HFFc6 (cell line): Measurements from ENCODE around the gene GARIN5A. TPM values are rescaled to one million over a fixed set of nuclear protein-coding genes. Genes with fewer than 3 reads are reported as not detected.

Experiments
- DNase-seq: peaks from one replicate; pipeline ENCODE4 v3.0.0-alpha.2; 2018
- H3K27ac Mint-ChIP-seq: 2 replicates; pipeline ENCODE4 v1.8.0; 2020; ENCODE audit warnings: mild to moderate bottlenecking, mixed read lengths
- H3K27me3 Mint-ChIP-seq: 2 replicates; pipeline ENCODE4 v1.8.0; 2021; ENCODE audit warnings: mild to moderate bottlenecking, moderate library complexity, mixed read lengths; ENCODE audit not compliant: insufficient read depth
- H3K36me3 Mint-ChIP-seq: 2 replicates; pipeline ENCODE4 v1.8.0; 2021; ENCODE audit warnings: low read depth, mixed read lengths
- H3K4me1 Mint-ChIP-seq: 2 replicates; pipeline ENCODE4 v1.8.0; 2020; ENCODE audit warnings: low read depth, mixed read lengths
- H3K4me3 Mint-ChIP-seq: 2 replicates; pipeline ENCODE4 v1.8.0; 2020; ENCODE audit warnings: mild to moderate bottlenecking, moderate library complexity, mixed read lengths
- H3K9me3 Mint-ChIP-seq: 2 replicates; pipeline ENCODE4 v1.8.0; 2020; ENCODE audit warnings: mild to moderate bottlenecking, mixed read lengths
- CTCF ChIP-seq: fragments of 200-600 bp; sonication (generic); IDR thresholded peaks from 2 replicates; pipeline ENCODE4 v1.5.0; 2021; ENCODE audit warnings: antibody characterized with exemption, mild to moderate bottlenecking
- total RNA-seq, 6 experiments: library from RNA; stranded (reverse); fragmentation: NEBNext Ultra II Directional; extraction: Animal tissue kit (Norgen Biotek cat#: 25700); gene quantifications; 2 replicates in 1 of 6; 3 replicates in 5 of 6; pipeline ENCODE4 v1.2.3, GENCODE V29; 2021

The GARIN5A gene
- total RNA-seq, 6 experiments from 2014 or later: 0.16 to 1.5 (median 0.28) TPM; not detected in 1

GRCh38 chr19:50514346-50515167 lies 37.9 kb upstream of the GARIN5A start:
- no peak for TF ChIP-seq CTCF
- Mint-ChIP-seq H3K27me3 (peaks cover 10% of the 10 kb centered on the region), H3K36me3 (no peaks in the 10 kb centered on the region), H3K9me3 (peaks cover 5% of the 10 kb centered on the region; the same call in 1 of the 2 replicates), H3K27ac (no peak overlapping the region), H3K4me3 (peak overlapping the region; percentile 34; the same call in 1 of the 2 replicates), H3K4me1 (peaks cover 6% of the 10 kb centered on the region)
- no peak for DNase-seq

GRCh38 chr19:50513746-50514345 lies 37.2 kb upstream of the GARIN5A start, which contains the start of gene ASPDH:
ASPDH (minus strand) TSS chr19:50513913; CDS start chr19:50513823, 90 bp downstream.
- no peak for TF ChIP-seq CTCF
- H3K27ac Mint-ChIP-seq: no peak within 1 kb of the TSS
- no peak for DNase-seq
- no peaks in the 10 kb centered on the region for H3K36me3 Mint-ChIP-seq
- peaks cover 7% of the 10 kb centered on the region for H3K4me1 Mint-ChIP-seq
- H3K27me3 Mint-ChIP-seq: peaks cover 10% of the 10 kb centered on the region
- H3K9me3 Mint-ChIP-seq: no peaks in the 10 kb centered on the region
- H3K4me3 Mint-ChIP-seq: peak within 1 kb of the TSS; percentile 34; the same call in 1 of the 2 replicates

- peaks cover 12% of the 10 kb centered on the region for H3K4me1 Mint-ChIP-seq
- TF ChIP-seq CTCF: no peak
- no peak overlapping the region for H3K4me3 Mint-ChIP-seq
- no peak overlapping the region for H3K27ac Mint-ChIP-seq
- no peaks in the 10 kb centered on the region for H3K9me3 Mint-ChIP-seq
- peaks cover 11% of the 10 kb centered on the region for H3K27me3 Mint-ChIP-seq
- H3K36me3 Mint-ChIP-seq: no peaks in the 10 kb centered on the region
- no peak for DNase-seq
Measured at GRCh38 chr19:50512999-50513745, 36.5 kb upstream of the GARIN5A start.

GRCh38 chr19:50512112-50512998 lies 35.7 kb upstream of the GARIN5A start:
- Mint-ChIP-seq H3K4me1 (peaks cover 12% of the 10 kb centered on the region), H3K36me3 (no peaks in the 10 kb centered on the region), H3K27me3 (peaks cover 11% of the 10 kb centered on the region), H3K27ac (peak overlapping the region; percentile 98; the same call in 1 of the 2 replicates), H3K4me3 (peak overlapping the region; percentile 100; the same call in 1 of the 2 replicates), H3K9me3 (no peaks in the 10 kb centered on the region)
- no peak for DNase-seq
- no peak for TF ChIP-seq CTCF
